ENCODE measurements around the gene ANKMY1. TPM values are rescaled to one million over a fixed set of nuclear protein-coding genes. Genes with fewer than 3 reads are reported as not detected.
A peak's percentile ranks its signal among the peaks of the same experiment; 100 is the strongest.

ANKMY1 gene
- total and polyA plus RNA-seq, 2 of the 13 experiments (the other 11 are each of a cell fraction or from before 2014, with no cell fraction given) = 11.7 to 18.8 TPM

- TF ChIP-seq FOXP4 (CRISPR knock-in tag; IDR thresholded peaks at IDR 0.05) = no peak
- TF ChIP-seq ZNF781 (CRISPR knock-in tag; IDR thresholded peaks at IDR 0.05; ENCODE audit: borderline replicate concordance, not compliant biosample characterization) = peak; percentile 85
- TF ChIP-seq ZKSCAN5 (CRISPR knock-in tag; IDR thresholded peaks at IDR 0.05) = no peak
- no peak; the same call in 1 of the 2 replicates for TF ChIP-seq ZBTB4 (CRISPR knock-in tag; IDR thresholded peaks at IDR 0.05; ENCODE audit: borderline replicate concordance)
- peak; percentile 49; the same call in 1 of the 2 replicates for TF ChIP-seq ARID2 (CRISPR knock-in tag; IDR thresholded peaks at IDR 0.05; ENCODE audit: borderline replicate concordance)
- TF ChIP-seq XRCC5 (optimal IDR thresholded peaks at IDR 0.05; ENCODE audit: low read length) = peak; percentile 11
- TF ChIP-seq SOX6 (IDR thresholded peaks at IDR 0.05) = no peak
- no peak; the same call in none of the 2 replicates for TF ChIP-seq SOX6 (CRISPR knock-in tag; IDR thresholded peaks at IDR 0.05)
- peak; percentile 67 for TF ChIP-seq YEATS2 (CRISPR knock-in tag; IDR thresholded peaks at IDR 0.05; ENCODE audit: borderline replicate concordance)
- TF ChIP-seq ZNF569 (CRISPR knock-in tag; IDR thresholded peaks at IDR 0.05; ENCODE audit: borderline replicate concordance) = no peak
- TF ChIP-seq ZNF737 (CRISPR knock-in tag; IDR thresholded peaks at IDR 0.05; ENCODE audit: borderline replicate concordance) = no peak
- no peak for TF ChIP-seq ZSCAN20 (CRISPR knock-in tag; IDR thresholded peaks at IDR 0.05; ENCODE audit: borderline replicate concordance)
- TF ChIP-seq REST (IDR thresholded peaks at IDR 0.05; ENCODE audit: borderline replicate concordance in 1 of 2, low read depth in 1 of 2, low read length in 2 of 2) = no peak
Observed at GRCh38 chr2:240565333-240566202, 7.8 kb upstream of the ANKMY1 start (continued).

All from HepG2 (cell line).